Ishikawa (cell line): ENCODE results near the gene TMEM115.

ENCODE experiments used
- CEBPB ChIP-seq: IDR thresholded peaks from 2 replicates; pipeline ENCODE4 v1.6.1; 2012
- CREB1 ChIP-seq: IDR thresholded peaks from 2 replicates; pipeline ENCODE4 v1.6.1; 2012; ENCODE audit warnings: low read depth
- EGR1 ChIP-seq: IDR thresholded peaks from 2 replicates; pipeline ENCODE4 v1.6.1; 2012
- EP300 ChIP-seq: IDR thresholded peaks from 2 replicates; pipeline ENCODE4 v1.6.1; 2012; ENCODE audit warnings: borderline replicate concordance
- FOXM1 ChIP-seq: IDR thresholded peaks from 2 replicates; pipeline ENCODE4 v1.6.1; 2012; ENCODE audit warnings: low read depth, borderline replicate concordance
- MAX ChIP-seq: IDR thresholded peaks from 2 replicates; pipeline ENCODE4 v1.6.1; 2012
- NFIC ChIP-seq: IDR thresholded peaks from 2 replicates; pipeline ENCODE4 v1.6.1; 2012
- RAD21 ChIP-seq: IDR thresholded peaks from 2 replicates; pipeline ENCODE4 v1.6.1; 2012; ENCODE audit warnings: low read depth
- TAF1 ChIP-seq: IDR thresholded peaks from 2 replicates; pipeline ENCODE4 v1.6.1; 2012; ENCODE audit warnings: low read depth, mild to moderate bottlenecking
- TCF12 ChIP-seq: IDR thresholded peaks from 2 replicates; pipeline ENCODE4 v1.6.1; 2012; ENCODE audit warnings: low read depth
- TEAD4 ChIP-seq: IDR thresholded peaks from 2 replicates; pipeline ENCODE4 v1.6.1; 2012
- USF1 ChIP-seq: IDR thresholded peaks from 2 replicates; pipeline ENCODE4 v1.6.1; 2012
- YY1 ChIP-seq: IDR thresholded peaks from 2 replicates; pipeline ENCODE4 v1.6.1; 2012; ENCODE audit warnings: low read depth
- ZBTB7A ChIP-seq: IDR thresholded peaks from 2 replicates; pipeline ENCODE4 v1.6.1; 2012; ENCODE audit warnings: low read depth
- TF ChIP-seq, protein P1 (sequence below): IDR thresholded peaks from 2 replicates; pipeline ENCODE4 v1.6.1; 2012; ENCODE audit warnings: low read depth, mild to moderate bottlenecking

The TMEM115 gene

DNA sequence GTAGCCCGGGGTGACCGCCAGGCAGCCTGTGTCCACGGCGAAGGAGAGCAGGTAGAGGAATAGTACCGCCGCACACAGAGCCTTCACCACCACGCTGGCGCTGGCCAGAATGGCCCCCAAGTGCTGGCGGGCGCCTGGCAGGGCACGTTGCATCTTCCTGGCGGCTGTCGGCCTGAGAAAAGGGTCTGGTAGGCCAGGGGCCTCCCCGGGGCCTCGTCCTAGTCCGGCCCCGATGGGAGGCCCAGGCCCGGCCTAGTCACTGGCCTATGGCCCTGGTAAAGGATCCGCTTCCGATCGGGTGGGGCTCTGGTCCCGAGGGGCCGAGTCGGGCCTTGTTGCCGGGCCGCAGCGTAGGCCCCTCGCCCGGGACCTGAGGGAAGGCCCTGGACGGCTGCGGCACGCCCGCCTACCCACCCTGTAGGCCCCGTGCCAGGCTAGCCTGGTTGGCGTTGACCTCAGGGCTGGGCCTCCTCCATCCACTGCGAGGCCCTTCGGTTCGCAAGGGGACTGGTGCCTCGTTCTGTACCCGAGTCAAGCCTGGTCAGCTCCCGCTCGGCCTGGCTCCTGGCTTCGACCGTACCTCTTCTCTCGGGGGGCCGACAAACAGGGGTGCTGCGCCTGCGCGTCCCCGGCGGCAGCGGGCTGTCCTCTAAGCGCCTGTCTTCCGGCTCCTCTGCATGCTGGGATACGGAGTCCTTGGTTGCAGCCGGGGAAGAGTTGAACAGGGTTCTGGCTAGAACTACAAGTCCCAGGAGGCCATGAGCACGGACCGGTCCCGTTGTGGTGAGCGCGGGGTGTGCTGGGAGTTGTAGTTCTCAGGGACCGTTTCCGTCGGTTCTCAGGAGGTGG, at the start of gene TMEM115:
TMEM115 (minus strand) TSS at position 611 of the 849 bp plus-strand sequence; CDS start at position 153, 458 bp downstream.
- TF ChIP-seq ZBTB7A: no peak
- peak; percentile 62 for TF ChIP-seq USF1
- 0 out of 2 replicates have a peak, but pooled peaks have one; percentile 5 for TF ChIP-seq NFIC
- peak; percentile 78; the same call in 1 of the 2 replicates for TF ChIP-seq YY1
- 0 out of 2 replicates have a peak, but pooled peaks have one; percentile 62 for TF ChIP-seq CREB1
- TF ChIP-seq TAF1: peak; percentile 62; the same call in 1 of the 2 replicates
- peak; percentile 48; the same call in 1 of the 2 replicates for TF ChIP-seq MAX
- peak; percentile 77; the same call in 1 of the 2 replicates for TF ChIP-seq TCF12
- TF ChIP-seq, protein P1, sequence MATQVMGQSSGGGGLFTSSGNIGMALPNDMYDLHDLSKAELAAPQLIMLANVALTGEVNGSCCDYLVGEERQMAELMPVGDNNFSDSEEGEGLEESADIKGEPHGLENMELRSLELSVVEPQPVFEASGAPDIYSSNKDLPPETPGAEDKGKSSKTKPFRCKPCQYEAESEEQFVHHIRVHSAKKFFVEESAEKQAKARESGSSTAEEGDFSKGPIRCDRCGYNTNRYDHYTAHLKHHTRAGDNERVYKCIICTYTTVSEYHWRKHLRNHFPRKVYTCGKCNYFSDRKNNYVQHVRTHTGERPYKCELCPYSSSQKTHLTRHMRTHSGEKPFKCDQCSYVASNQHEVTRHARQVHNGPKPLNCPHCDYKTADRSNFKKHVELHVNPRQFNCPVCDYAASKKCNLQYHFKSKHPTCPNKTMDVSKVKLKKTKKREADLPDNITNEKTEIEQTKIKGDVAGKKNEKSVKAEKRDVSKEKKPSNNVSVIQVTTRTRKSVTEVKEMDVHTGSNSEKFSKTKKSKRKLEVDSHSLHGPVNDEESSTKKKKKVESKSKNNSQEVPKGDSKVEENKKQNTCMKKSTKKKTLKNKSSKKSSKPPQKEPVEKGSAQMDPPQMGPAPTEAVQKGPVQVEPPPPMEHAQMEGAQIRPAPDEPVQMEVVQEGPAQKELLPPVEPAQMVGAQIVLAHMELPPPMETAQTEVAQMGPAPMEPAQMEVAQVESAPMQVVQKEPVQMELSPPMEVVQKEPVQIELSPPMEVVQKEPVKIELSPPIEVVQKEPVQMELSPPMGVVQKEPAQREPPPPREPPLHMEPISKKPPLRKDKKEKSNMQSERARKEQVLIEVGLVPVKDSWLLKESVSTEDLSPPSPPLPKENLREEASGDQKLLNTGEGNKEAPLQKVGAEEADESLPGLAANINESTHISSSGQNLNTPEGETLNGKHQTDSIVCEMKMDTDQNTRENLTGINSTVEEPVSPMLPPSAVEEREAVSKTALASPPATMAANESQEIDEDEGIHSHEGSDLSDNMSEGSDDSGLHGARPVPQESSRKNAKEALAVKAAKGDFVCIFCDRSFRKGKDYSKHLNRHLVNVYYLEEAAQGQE: no peak

DNA sequence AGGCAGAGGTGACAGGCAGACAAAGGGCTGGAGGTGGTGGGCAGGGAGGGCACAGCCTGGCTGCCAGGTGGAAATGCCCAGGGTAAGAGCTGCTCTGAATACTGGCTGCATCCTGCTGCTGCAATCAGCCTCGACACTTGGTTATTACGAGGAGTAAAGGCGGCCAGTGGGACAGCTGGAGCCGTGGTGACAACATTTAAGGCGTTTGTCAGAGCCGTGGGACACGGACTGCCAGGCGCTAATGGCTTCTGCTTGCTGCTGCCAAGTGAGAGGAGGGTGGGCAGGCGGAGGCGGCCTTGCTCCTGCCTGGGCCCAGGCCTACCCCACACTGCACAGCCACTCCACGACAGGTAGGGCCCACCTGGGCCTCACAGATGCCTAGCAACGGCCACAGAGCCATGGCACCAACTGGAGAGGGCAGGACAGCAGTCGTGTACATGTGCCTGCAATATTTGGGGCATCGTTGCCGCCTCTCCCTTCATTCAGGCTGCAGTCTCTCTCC, 49.2 kb upstream of the TMEM115 start:
- TF ChIP-seq MAX: no peak
- no peak for TF ChIP-seq TAF1
- TF ChIP-seq USF1: no peak
- no peak for TF ChIP-seq RAD21
- TF ChIP-seq TCF12: no peak
- no peak for TF ChIP-seq EGR1
- no peak for TF ChIP-seq NFIC
- TF ChIP-seq ZBTB7A: no peak
- TF ChIP-seq CREB1: no peak
- TF ChIP-seq FOXM1: no peak

DNA sequence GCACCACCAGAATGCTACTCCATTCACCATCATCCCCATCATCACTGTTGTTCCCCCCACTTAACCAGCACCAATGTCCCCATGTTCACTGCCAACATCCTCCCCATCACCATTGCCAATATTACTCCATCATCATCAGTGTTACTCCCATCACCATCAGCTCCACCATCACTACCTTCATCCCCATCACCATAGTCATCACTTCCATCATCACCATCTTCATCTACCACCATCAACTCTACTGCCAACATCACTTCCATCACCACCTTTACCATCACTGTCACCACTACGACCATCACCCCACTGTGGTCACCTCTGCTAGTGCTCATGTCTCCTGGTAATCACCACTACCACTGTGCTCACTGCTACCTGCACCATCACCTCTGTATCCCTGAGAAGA, 47.2 kb upstream of the TMEM115 start:
- TF ChIP-seq CREB1 (no peak), USF1 (no peak), YY1 (no peak), ZBTB7A (no peak), FOXM1 (no peak), RAD21 (no peak), TEAD4 (no peak), NFIC (no peak), TAF1 (no peak), TCF12 (no peak), EGR1 (no peak), CEBPB (no peak), EP300 (no peak), MAX (no peak)
- TF ChIP-seq, protein P1: no peak

DNA sequence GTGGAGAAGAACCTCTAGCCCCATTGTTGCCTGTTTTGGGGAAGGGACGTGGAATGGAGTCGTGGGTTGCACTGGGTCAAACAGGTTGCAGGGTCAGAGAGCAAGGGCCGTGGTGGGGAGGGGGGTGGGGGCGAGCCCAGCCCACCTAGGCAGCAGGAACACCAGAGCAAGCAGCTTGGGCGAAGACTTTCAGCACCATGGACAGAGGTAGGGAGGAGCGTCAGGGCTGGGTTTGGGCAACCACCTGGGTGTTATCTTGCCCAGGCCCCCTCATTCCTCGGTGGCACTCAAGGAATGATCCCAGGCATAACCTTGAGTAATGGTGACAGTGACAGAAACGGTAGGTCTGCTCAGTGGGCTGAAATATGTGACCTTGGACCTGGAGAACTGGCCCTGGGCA, 45.9 kb upstream of the TMEM115 start:
- TF ChIP-seq, protein P1: peak; percentile 95
- no peak for TF ChIP-seq ZBTB7A
